Measurements from ENCODE around the gene CLEC4M. TPM values are rescaled to one million over a fixed set of nuclear protein-coding genes. Genes with fewer than 3 reads are reported as not detected.

CLEC4M gene
- total RNA-seq, 1 donor from 2014 or later: not detected

DNA sequence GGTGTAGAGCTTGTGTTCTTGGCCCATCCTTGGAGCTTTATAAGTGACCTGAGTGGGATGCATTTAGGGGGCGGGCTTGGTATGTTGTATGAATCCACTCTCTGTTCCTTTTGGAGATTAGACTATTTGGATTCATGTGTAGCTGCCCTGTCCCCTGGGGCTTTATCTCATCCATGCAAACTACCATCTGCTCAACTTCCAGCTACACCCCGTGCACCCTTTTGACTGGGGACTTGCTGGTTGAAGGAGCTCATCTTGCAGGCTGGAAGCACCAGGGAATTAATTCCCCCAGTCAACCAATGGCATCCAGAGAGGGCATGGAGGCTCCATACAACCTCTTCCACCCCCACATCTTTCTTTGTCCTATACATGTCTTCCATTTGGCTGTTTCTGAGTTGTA lies 6.1 kb downstream of the CLEC4M start:
- Histone ChIP-seq H3K9me3 (no peaks in the 10 kb centered on the region), H3K36me3 (no peaks in the 10 kb centered on the region), H3K27me3 (no peaks in the 10 kb centered on the region), H3K4me3 (no peak overlapping the region), H3K4me1 (no peaks in the 10 kb centered on the region), H3K27ac (no peak overlapping the region)
- intact Hi-C loops (cut with DNase I): no loop called here
- TF ChIP-seq, protein P1, sequence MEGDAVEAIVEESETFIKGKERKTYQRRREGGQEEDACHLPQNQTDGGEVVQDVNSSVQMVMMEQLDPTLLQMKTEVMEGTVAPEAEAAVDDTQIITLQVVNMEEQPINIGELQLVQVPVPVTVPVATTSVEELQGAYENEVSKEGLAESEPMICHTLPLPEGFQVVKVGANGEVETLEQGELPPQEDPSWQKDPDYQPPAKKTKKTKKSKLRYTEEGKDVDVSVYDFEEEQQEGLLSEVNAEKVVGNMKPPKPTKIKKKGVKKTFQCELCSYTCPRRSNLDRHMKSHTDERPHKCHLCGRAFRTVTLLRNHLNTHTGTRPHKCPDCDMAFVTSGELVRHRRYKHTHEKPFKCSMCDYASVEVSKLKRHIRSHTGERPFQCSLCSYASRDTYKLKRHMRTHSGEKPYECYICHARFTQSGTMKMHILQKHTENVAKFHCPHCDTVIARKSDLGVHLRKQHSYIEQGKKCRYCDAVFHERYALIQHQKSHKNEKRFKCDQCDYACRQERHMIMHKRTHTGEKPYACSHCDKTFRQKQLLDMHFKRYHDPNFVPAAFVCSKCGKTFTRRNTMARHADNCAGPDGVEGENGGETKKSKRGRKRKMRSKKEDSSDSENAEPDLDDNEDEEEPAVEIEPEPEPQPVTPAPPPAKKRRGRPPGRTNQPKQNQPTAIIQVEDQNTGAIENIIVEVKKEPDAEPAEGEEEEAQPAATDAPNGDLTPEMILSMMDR (IDR thresholded peaks at IDR 0.05): no peak
- no peak for DNase-seq (ENCODE audit: low spot score in 2 of 2)

DNA sequence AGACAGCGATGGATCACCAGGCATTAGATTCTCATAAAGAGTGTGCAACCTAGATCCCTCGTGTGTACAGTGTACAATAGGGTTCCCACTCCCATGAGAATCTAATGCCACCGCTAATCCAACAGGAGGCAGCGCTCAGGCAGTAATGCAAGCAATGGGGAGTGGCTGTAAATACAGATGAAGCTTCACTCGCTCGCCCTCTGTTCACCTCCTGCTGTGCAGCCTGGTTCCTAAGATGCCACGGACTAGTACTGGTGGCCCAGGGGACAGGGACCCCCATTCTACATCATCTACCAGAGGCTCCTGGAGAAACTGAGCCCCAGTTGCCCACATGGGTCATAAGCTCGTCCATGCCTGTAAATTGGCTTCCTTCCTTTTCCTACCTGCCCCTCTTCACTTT lies 8.0 kb downstream of the CLEC4M start:
- TF ChIP-seq, protein P1 (IDR thresholded peaks at IDR 0.05): no peak
- intact Hi-C loops (cut with DNase I): no loop called here
- H3K4me1 ChIP-seq: no peaks in the 10 kb centered on the region
- H3K36me3 ChIP-seq: no peaks in the 10 kb centered on the region
- no peak for DNase-seq (ENCODE audit: low spot score in 2 of 2)
- no peak overlapping the region for H3K27ac ChIP-seq
- H3K27me3 ChIP-seq: no peaks in the 10 kb centered on the region
- no peaks in the 10 kb centered on the region for H3K9me3 ChIP-seq
- H3K4me3 ChIP-seq: no peak overlapping the region

DNA sequence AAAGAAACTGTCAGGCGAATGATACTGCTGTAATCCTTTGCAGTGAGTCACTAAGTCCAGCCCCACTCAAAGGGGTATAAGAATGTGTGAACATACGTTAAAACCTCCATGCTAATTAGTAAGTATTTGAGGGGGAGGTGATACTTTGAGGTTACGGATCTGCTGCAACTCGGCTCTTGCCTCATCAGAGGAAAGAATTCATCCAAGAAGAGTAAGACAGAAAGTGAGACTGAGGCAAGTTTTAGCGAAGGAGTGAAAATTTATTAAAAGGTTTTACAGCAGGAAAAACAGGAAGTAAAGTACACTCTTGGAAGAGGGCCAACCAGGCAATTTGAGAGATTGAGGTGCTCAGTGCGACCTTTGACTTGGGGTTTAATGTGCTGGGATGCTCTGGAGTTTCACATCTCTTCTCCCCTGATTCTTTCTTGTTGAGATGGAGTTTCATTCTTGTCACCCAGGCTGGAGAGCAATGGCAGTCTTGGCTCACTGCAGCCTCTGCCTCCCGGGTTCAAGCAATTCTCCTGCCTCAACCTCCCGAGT lies 9.8 kb downstream of the CLEC4M start:
- no peak for DNase-seq (ENCODE audit: low spot score in 2 of 2)
- Histone ChIP-seq H3K36me3 (no peaks in the 10 kb centered on the region), H3K4me3 (no peak overlapping the region), H3K27me3 (no peaks in the 10 kb centered on the region), H3K27ac (no peak overlapping the region), H3K9me3 (no peaks in the 10 kb centered on the region), H3K4me1 (no peaks in the 10 kb centered on the region)
- intact Hi-C loops (cut with DNase I): no loop called here
- TF ChIP-seq, protein P1 (IDR thresholded peaks at IDR 0.05): no peak

- intact Hi-C loops (cut with DNase I): no loop called here
- no peaks in the 10 kb centered on the region for H3K36me3 ChIP-seq
- DNase-seq (ENCODE audit: low spot score in 2 of 2): no peak
These were observed 10.8 kb downstream of the CLEC4M start for GRCh38 chr19:7773841-7774240.

DNA sequence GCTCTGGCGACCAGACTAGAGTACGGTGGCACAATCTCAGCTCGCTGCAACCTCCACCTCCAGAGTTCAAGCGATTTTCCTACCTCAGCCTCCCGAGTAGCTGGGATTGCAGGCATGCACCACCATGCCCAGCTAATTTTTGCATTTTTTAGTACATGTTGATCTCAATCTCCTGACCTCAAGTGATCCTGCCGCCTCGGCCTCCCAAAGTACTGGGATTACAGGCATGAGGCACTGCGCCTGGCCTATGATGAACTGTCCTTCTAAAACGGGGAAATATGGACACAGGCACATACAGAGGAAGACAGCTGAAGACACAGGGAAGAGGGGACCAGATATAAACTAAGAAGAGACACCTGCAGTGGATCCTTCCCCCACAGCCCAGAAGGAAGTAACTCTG lies 12.7 kb downstream of the CLEC4M start:
- Histone ChIP-seq H3K36me3 (no peaks in the 10 kb centered on the region), H3K9me3 (no peaks in the 10 kb centered on the region), H3K27ac (no peak overlapping the region), H3K4me1 (no peaks in the 10 kb centered on the region), H3K27me3 (no peaks in the 10 kb centered on the region), H3K4me3 (no peak overlapping the region)
- TF ChIP-seq, protein P1 (IDR thresholded peaks at IDR 0.05): no peak
- intact Hi-C loops (cut with DNase I): no loop called here
- no peak for DNase-seq (ENCODE audit: low spot score in 2 of 2)

More at GRCh38 chr19:7773841-7774240, 10.8 kb downstream of the CLEC4M start:
- no peaks in the 10 kb centered on the region for H3K4me1 ChIP-seq
- H3K4me3 ChIP-seq: no peak overlapping the region
- H3K27me3 ChIP-seq: no peaks in the 10 kb centered on the region
- TF ChIP-seq, protein P1 (IDR thresholded peaks at IDR 0.05): no peak
- no peak overlapping the region for H3K27ac ChIP-seq
- no peaks in the 10 kb centered on the region for H3K9me3 ChIP-seq

GRCh38 chr19:7778081-7778480 lies 15.0 kb downstream of the CLEC4M start:
- Histone ChIP-seq H3K36me3 (no peaks in the 10 kb centered on the region), H3K27ac (no peak overlapping the region), H3K4me3 (no peak overlapping the region), H3K27me3 (no peaks in the 10 kb centered on the region), H3K4me1 (no peaks in the 10 kb centered on the region), H3K9me3 (no peaks in the 10 kb centered on the region)
- intact Hi-C loops (cut with DNase I): no loop called here
- no peak for DNase-seq (ENCODE audit: low spot score in 2 of 2)
- TF ChIP-seq, protein P1 (IDR thresholded peaks at IDR 0.05): no peak

Measured in ascending aorta (tissue), 2 donors.